SK-N-SH (cell line): ENCODE results near the gene IMPDH1. TPM values are rescaled to one million over a fixed set of nuclear protein-coding genes. Genes with fewer than 3 reads are reported as not detected.

ENCODE experiments used
- CTCF ChIA-PET: fragments of 300-600, 350-600 bp; formaldehyde crosslinking; extraction: SDS; loops from one replicate; lab custom pipeline; 2021; lab: Yijun Ruan, JAX
- POLR2A ChIA-PET: fragments of 350-600 bp; sonication (Branson Sonifier 250); formaldehyde crosslinking; extraction: SDS; loops from one replicate; lab custom pipeline; 2020; ENCODE audit warnings: antibody characterized with exemption, inconsistent platforms; lab: Yijun Ruan, JAX
- DNase-seq: peaks from one replicate; pipeline ENCODE4 v3.0.0; 2012
- H2AFZ ChIP-seq: fragments of 200-600 bp; sonication (generic); 2 replicates; pipeline ENCODE4 v1.8.1; 2016; ENCODE audit warnings: antibody characterized with exemption, mild to moderate bottlenecking, low read depth
- H3F3A ChIP-seq: fragments of 200-600 bp; sonication (generic); replicated peaks from 2 replicates; pipeline ENCODE3; 2016; ENCODE audit warnings: antibody characterized with exemption, mild to moderate bottlenecking; ENCODE audit not compliant: insufficient read depth
- H3K27ac ChIP-seq, 2 experiments: fragments of 200-500 bp in 1 of 2; fragments of 200-600 bp in 1 of 2; sonication (Bioruptor generic) in 1 of 2; sonication (generic), shearing (Covaris generic) in 1 of 2; 2 replicates each; pipeline versions ENCODE4 v1.5.1 to v1.6.1; 2014 to 2016; ENCODE audit warnings: low read depth in 2 of 2, inconsistent platforms in 1 of 2, low read length in 1 of 2, mild to moderate bottlenecking in 1 of 2, mixed read lengths in 1 of 2
- H3K27me3 ChIP-seq: fragments of 200-600 bp; sonication (generic), shearing (Covaris generic); 2 replicates; pipeline ENCODE4 v1.6.1; 2016; ENCODE audit warnings: mixed run types; ENCODE audit not compliant: insufficient read depth
- H3K36me3 ChIP-seq, 2 experiments: fragments of 200-500 bp in 1 of 2; fragments of 200-600 bp in 1 of 2; sonication (Bioruptor generic) in 1 of 2; sonication (generic) in 1 of 2; replicated peaks in 1 of 2; 2 replicates each; pipeline versions ENCODE3 to v1.5.1; 2014 to 2016; ENCODE audit warnings: low read length in 1 of 2, mild to moderate bottlenecking in 1 of 2; ENCODE audit not compliant: insufficient read depth in 2 of 2, control insufficient read depth in 1 of 2
- H3K4me1 ChIP-seq, 2 experiments: fragments of 200-500 bp in 1 of 2; fragments of 200-600 bp in 1 of 2; sonication (Bioruptor generic) in 1 of 2; sonication (generic), shearing (Covaris generic) in 1 of 2; 2 replicates each; pipeline versions ENCODE4 v1.5.1 to v1.6.1; 2014 to 2016; ENCODE audit warnings: low read depth in 1 of 2, low read length in 1 of 2, mixed run types in 1 of 2; ENCODE audit not compliant: insufficient read depth in 2 of 2, control insufficient read depth in 1 of 2
- H3K4me2 ChIP-seq: fragments of 200-600 bp; sonication (generic), shearing (Covaris generic); 2 replicates; pipeline ENCODE4 v1.6.1; 2017; ENCODE audit warnings: mixed run types
- H3K4me3 ChIP-seq, 2 experiments: fragments of 200-500 bp in 1 of 2; fragments of 200-600 bp in 1 of 2; sonication (Bioruptor generic) in 1 of 2; sonication (generic), shearing (Covaris generic) in 1 of 2; 2 replicates each; pipeline versions ENCODE4 v1.5.1 to v1.8.1; 2014 to 2016; ENCODE audit warnings: low read depth in 2 of 2, inconsistent platforms in 1 of 2, low read length in 1 of 2, mild to moderate bottlenecking in 1 of 2, mixed read lengths in 1 of 2, moderate library complexity in 1 of 2
- H3K79me2 ChIP-seq: fragments of 200-600 bp; sonication (generic); 2 replicates; pipeline ENCODE4 v1.8.1; 2017; ENCODE audit warnings: mild to moderate bottlenecking; ENCODE audit not compliant: insufficient read depth
- H3K9ac ChIP-seq: fragments of 200-600 bp; sonication (generic); 2 replicates; pipeline ENCODE4 v1.6.1; 2017; ENCODE audit warnings: mixed run types
- H3K9me2 ChIP-seq: fragments of 200-600 bp; sonication (generic); 2 replicates; pipeline ENCODE4 v1.6.1; 2017; ENCODE audit warnings: mixed run types
- H3K9me3 ChIP-seq: fragments of 200-600 bp; sonication (generic); 2 replicates; pipeline ENCODE4 v1.6.1; 2017; ENCODE audit warnings: mixed run types, mild to moderate bottlenecking, moderate library complexity
- H4K20me1 ChIP-seq: fragments of 200-600 bp; sonication (generic); 2 replicates; pipeline ENCODE4 v1.6.1; 2017; ENCODE audit warnings: mild to moderate bottlenecking, mixed run types; ENCODE audit not compliant: insufficient read depth
- EP300 ChIP-seq, 2 experiments: IDR thresholded peaks; 2 replicates each; pipeline versions ENCODE4 v1.4.0 to v1.6.1; 2012; ENCODE audit warnings: borderline replicate concordance in 1 of 2, low read depth in 1 of 2, low read length in 1 of 2
- EZH2phosphoT487 ChIP-seq: fragments of 200-600 bp; sonication (generic); IDR thresholded peaks from 2 replicates; pipeline ENCODE4 v1.6.1; 2017; ENCODE audit warnings: low read depth, mixed run types, mild to moderate bottlenecking, antibody characterized with exemption, moderate library complexity, borderline replicate concordance
- FOSL2 ChIP-seq: IDR thresholded peaks from 2 replicates; pipeline ENCODE4 v1.4.0; 2012; ENCODE audit warnings: low read depth, mild to moderate bottlenecking, moderate library complexity, borderline replicate concordance
- FOXJ3 ChIP-seq: sonication (generic); formaldehyde crosslinking; IDR thresholded peaks from 2 replicates; pipeline ENCODE4 v1.5.1; 2020; ENCODE audit warnings: mild to moderate bottlenecking, missing genetic modification reagents
- FOXM1 ChIP-seq: IDR thresholded peaks from 2 replicates; pipeline ENCODE4 v1.4.0; 2012; ENCODE audit warnings: low read depth, mild to moderate bottlenecking
- GATA2 ChIP-seq: sonication (generic); formaldehyde crosslinking; IDR thresholded peaks from 2 replicates; pipeline ENCODE4 v1.5.0; 2020; ENCODE audit warnings: mild to moderate bottlenecking, missing genetic modification reagents
- POLR2AphosphoS5 ChIP-seq: IDR thresholded peaks from 2 replicates; pipeline ENCODE4 v1.6.1; 2012; ENCODE audit warnings: low read depth, low read length
- RAD21 ChIP-seq: IDR thresholded peaks from 2 replicates; pipeline ENCODE4 v1.6.1; 2012; ENCODE audit warnings: mild to moderate bottlenecking, low read length
- RCOR1 ChIP-seq: fragments of 150-350 bp; IDR thresholded peaks from 2 replicates; pipeline ENCODE4 v1.6.1; 2017; ENCODE audit warnings: antibody characterized with exemption, low read length
- SMC3 ChIP-seq: IDR thresholded peaks from 2 replicates; pipeline ENCODE4 v1.6.1; 2012; ENCODE audit warnings: low read depth, low read length, improper control_type of control experiment
- TAF1 ChIP-seq: IDR thresholded peaks from 2 replicates; pipeline ENCODE4 v1.6.1; 2012; ENCODE audit warnings: low read depth, mild to moderate bottlenecking, low read length, moderate library complexity, borderline replicate concordance
- TEAD4 ChIP-seq: IDR thresholded peaks from 2 replicates; pipeline ENCODE4 v1.4.0; 2012; ENCODE audit warnings: mild to moderate bottlenecking, borderline replicate concordance; ENCODE audit not compliant: insufficient read depth
- WGBS: methylation state at CpG from one replicate; pipeline ENCODE4 v1.1.6; 2017; ENCODE audit warnings: low lambda C conversion rate; 5-methylcytosine and 5-hydroxymethylcytosine counted together
- polyA plus RNA-seq, 3 experiments: library from polyadenylated mRNA; depleted of rRNA; stranded (reverse); fragments of >200 nt; gene quantifications; 2 replicates each; pipeline ENCODE4 v1.2.3, GENCODE V29; 2012
- TF ChIP-seq, protein P1 (sequence below): IDR thresholded peaks from 2 replicates; pipeline ENCODE4 v1.4.0; 2012; ENCODE audit warnings: low read depth
- TF ChIP-seq, protein P2 (sequence below): IDR thresholded peaks from 2 replicates; pipeline ENCODE4 v1.4.0; 2012; ENCODE audit warnings: low read depth, borderline replicate concordance
- TF ChIP-seq, protein P3 (sequence below): fragments of 150-350 bp; IDR thresholded peaks from 2 replicates; pipeline ENCODE4 v1.6.1; 2016; ENCODE audit warnings: mild to moderate bottlenecking, low read depth, low read length
- TF ChIP-seq, protein P4 (sequence below): IDR thresholded peaks from 2 replicates; pipeline ENCODE4; 2012

The IMPDH1 gene
- polyA plus RNA-seq, 1 of the 3 experiments (the other 2 are of a cell fraction): 80.4 TPM

DNA sequence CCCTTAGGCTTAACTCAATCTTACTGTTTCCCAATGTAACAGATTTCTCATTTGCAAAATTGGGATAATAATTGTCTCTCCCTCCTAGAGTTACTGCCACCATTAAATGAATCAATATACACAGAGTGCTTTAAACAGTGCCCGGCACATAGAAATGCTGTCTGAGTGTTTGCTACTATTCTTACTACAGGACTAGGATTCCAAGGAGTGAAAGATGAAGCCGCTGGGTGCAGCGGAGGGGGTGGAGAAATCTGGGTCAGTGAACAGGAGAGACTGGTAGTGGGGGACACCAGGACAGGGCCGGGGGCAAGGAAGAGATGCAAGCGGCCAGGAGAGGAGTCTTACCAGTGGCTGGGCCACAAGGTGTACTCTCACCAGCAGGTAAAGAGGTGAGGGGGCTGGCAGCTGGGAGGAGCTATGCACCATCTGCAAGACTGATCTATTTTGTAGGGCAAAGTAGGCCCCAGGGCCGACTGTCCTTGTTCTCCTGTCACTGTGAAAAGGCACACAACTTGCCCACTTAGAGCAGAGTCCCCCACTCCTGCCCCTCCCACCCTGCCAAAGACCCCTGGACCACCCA is 29.8 kb downstream of the IMPDH1 start:
- Histone ChIP-seq H3K4me2 (no peak overlapping the region), H3K36me3 (no peaks in the 10 kb centered on the region), H3K9me2 (no peaks in the 10 kb centered on the region), H4K20me1 (no peaks in the 10 kb centered on the region), H3K9me3 (no peaks in the 10 kb centered on the region), H3F3A (peaks cover 3% of the 10 kb centered on the region), H3K79me2 (no peaks in the 10 kb centered on the region), H3K4me3 (no peak overlapping the region)
- CTCF ChIA-PET: interaction anchor here (0.8 to 50.3 kb wide), 8 partner anchors 7 to 344 kb away, joined by 3 to 1901 read pairs (median 45); partner anchors contain the start of genes IMPDH1, PRRT4 and RBM28
- WGBS: 84% methylated on average over 6 of the region's 6 CpGs
- DNase-seq: no peak
- TF ChIP-seq FOXJ3 (CRISPR knock-in tag) (no peak), RAD21 (no peak), TAF1 (no peak), EZH2phosphoT487 (no peak), TEAD4 (no peak), POLR2AphosphoS5 (no peak), FOSL2 (no peak), FOXM1 (no peak), GATA2 (CRISPR knock-in tag) (no peak), EP300 (IDR thresholded peaks at IDR 0.05; ENCODE audit: borderline replicate concordance in 1 of 2, low read depth in 1 of 2, low read length in 1 of 2) (no peak), RCOR1 (no peak), SMC3 (no peak)
- TF ChIP-seq, protein P1, sequence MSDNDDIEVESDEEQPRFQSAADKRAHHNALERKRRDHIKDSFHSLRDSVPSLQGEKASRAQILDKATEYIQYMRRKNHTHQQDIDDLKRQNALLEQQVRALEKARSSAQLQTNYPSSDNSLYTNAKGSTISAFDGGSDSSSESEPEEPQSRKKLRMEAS: no peak
- TF ChIP-seq, protein P2, sequence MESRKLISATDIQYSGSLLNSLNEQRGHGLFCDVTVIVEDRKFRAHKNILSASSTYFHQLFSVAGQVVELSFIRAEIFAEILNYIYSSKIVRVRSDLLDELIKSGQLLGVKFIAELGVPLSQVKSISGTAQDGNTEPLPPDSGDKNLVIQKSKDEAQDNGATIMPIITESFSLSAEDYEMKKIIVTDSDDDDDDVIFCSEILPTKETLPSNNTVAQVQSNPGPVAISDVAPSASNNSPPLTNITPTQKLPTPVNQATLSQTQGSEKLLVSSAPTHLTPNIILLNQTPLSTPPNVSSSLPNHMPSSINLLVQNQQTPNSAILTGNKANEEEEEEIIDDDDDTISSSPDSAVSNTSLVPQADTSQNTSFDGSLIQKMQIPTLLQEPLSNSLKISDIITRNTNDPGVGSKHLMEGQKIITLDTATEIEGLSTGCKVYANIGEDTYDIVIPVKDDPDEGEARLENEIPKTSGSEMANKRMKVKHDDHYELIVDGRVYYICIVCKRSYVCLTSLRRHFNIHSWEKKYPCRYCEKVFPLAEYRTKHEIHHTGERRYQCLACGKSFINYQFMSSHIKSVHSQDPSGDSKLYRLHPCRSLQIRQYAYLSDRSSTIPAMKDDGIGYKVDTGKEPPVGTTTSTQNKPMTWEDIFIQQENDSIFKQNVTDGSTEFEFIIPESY: no peak
- TF ChIP-seq, protein P3, sequence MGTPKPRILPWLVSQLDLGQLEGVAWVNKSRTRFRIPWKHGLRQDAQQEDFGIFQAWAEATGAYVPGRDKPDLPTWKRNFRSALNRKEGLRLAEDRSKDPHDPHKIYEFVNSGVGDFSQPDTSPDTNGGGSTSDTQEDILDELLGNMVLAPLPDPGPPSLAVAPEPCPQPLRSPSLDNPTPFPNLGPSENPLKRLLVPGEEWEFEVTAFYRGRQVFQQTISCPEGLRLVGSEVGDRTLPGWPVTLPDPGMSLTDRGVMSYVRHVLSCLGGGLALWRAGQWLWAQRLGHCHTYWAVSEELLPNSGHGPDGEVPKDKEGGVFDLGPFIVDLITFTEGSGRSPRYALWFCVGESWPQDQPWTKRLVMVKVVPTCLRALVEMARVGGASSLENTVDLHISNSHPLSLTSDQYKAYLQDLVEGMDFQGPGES: no peak
- TF ChIP-seq, protein P4, sequence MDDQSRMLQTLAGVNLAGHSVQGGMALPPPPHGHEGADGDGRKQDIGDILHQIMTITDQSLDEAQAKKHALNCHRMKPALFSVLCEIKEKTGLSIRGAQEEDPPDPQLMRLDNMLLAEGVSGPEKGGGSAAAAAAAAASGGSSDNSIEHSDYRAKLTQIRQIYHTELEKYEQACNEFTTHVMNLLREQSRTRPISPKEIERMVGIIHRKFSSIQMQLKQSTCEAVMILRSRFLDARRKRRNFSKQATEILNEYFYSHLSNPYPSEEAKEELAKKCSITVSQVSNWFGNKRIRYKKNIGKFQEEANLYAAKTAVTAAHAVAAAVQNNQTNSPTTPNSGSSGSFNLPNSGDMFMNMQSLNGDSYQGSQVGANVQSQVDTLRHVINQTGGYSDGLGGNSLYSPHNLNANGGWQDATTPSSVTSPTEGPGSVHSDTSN: no peak
- TF ChIP-seq, all 33 proteins: peak for 0
- Histone ChIP-seq H2AFZ (no peak overlapping the region), H3K9ac (no peak overlapping the region), H3K27me3 (no peaks in the 10 kb centered on the region), H3K27ac (no peak overlapping the region), H3K4me1 (peaks cover 0 to 29% of the 10 kb centered on the region in 2 experiments; a peak in 1 of 4 replicates)
- POLR2A ChIA-PET: interaction anchor here (1.2 to 1.3 kb wide), 2 partner anchors 22 to 35 kb away, joined by 3 read pairs; no protein-coding TSS in a partner anchor
